SU-DHL-6 (cell line): ENCODE data around the gene DERL2.

Source experiments
- H2AFZ ChIP-seq: fragments of 200-600 bp; sonication (generic); 2 replicates; pipeline ENCODE4 v1.6.1; 2014; ENCODE audit warnings: low read depth, mild to moderate bottlenecking, moderate library complexity, mixed read lengths, antibody characterized with exemption, low read length; ENCODE audit not compliant: severe bottlenecking
- H3F3A ChIP-seq: fragments of 200-600 bp; shearing (Covaris generic); 2 replicates; pipeline ENCODE4 v1.6.0; 2016; ENCODE audit warnings: antibody characterized with exemption, mild to moderate bottlenecking; ENCODE audit not compliant: insufficient read depth
- H3K27ac ChIP-seq: fragments of 200-600 bp; sonication (generic); 2 replicates; pipeline ENCODE4 v1.5.1; 2016; ENCODE audit warnings: low read depth, mild to moderate bottlenecking, low read length, moderate library complexity, mixed read lengths
- H3K27me3 ChIP-seq: fragments of 200-600 bp; sonication (generic), shearing (Covaris generic); 2 replicates; pipeline ENCODE4 v1.6.0; 2014; ENCODE audit warnings: mild to moderate bottlenecking, low read length
- H3K36me3 ChIP-seq: fragments of 200-600 bp; sonication (generic); 2 replicates; pipeline ENCODE4 v1.6.1; 2014; ENCODE audit warnings: mild to moderate bottlenecking, low read length, mixed read lengths
- H3K4me2 ChIP-seq: fragments of 300-600, 200-600 bp; shearing (Covaris generic), sonication (generic); 2 replicates; pipeline ENCODE4 v1.6.0; 2014; ENCODE audit warnings: low read length, low read depth, mild to moderate bottlenecking; ENCODE audit not compliant: poor library complexity, severe bottlenecking
- H3K4me3 ChIP-seq: fragments of 200-600 bp; sonication (generic); 2 replicates; pipeline ENCODE4 v1.5.1; 2014; ENCODE audit warnings: antibody characterized with exemption, low read length, mild to moderate bottlenecking, mixed read lengths; ENCODE audit not compliant: insufficient read depth, poor library complexity, severe bottlenecking
- H3K79me2 ChIP-seq: fragments of 200-600 bp; sonication (generic); 2 replicates; pipeline ENCODE4 v1.6.1; 2014; ENCODE audit warnings: mild to moderate bottlenecking, low read length, moderate library complexity; ENCODE audit not compliant: insufficient read depth
- H3K9ac ChIP-seq: fragments of 200-600 bp; sonication (generic); 2 replicates; pipeline ENCODE4 v1.7.0; 2014; ENCODE audit warnings: mild to moderate bottlenecking, low read length
- H3K9me2 ChIP-seq: fragments of 200-600 bp; sonication (generic); replicated peaks from 2 replicates; pipeline ENCODE4 v1.6.1; 2014; ENCODE audit warnings: low read length; ENCODE audit not compliant: insufficient read depth
- H3K9me3 ChIP-seq: fragments of 200-600 bp; sonication (generic); 2 replicates; pipeline ENCODE4 v1.6.1; 2014; ENCODE audit warnings: low read length, mixed read lengths; ENCODE audit not compliant: insufficient read depth
- H4K20me1 ChIP-seq: fragments of 200-600 bp; sonication (generic); 2 replicates; pipeline ENCODE4 v1.6.1; 2014; ENCODE audit warnings: low read depth, mild to moderate bottlenecking, antibody characterized with exemption, low read length, moderate library complexity, mixed read lengths
- EZH2phosphoT487 ChIP-seq: fragments of 200-600 bp; sonication (generic), shearing (Covaris generic); conservative IDR thresholded peaks from 2 replicates; pipeline ENCODE4 v1.6.1; 2018; ENCODE audit warnings: mild to moderate bottlenecking, antibody characterized with exemption, low read length, moderate library complexity, mixed read lengths
- TF ChIP-seq, protein P1 (sequence below): fragments of 200-600 bp; sonication (generic); IDR thresholded peaks from one replicate; pipeline ENCODE4 v1.5.1; 2017; ENCODE audit warnings: antibody characterized with exemption, mild to moderate bottlenecking, low read length, moderate library complexity; ENCODE audit not compliant: insufficient read depth, poor library complexity, severe bottlenecking

Gene DERL2

DNA sequence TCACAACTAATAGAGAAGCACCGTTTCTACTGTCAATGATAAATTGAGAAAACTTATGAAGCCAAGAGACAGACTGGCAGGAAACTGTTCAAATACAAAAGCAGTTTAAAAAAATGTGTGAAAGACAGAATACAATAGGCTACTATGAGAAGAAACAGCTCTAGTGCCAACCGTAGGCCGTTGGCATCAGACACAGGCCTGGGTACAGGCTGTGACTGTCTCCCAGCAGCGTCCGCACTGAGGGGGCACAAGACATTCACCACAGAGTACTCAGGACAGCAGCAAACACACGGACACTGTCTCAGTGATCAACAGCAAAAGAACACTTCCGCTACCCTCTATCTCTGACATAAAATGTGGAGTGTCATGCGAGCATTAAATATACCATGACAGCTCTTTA, 39.2 kb downstream of the DERL2 start:
- no peaks in the 10 kb centered on the region for H4K20me1 ChIP-seq
- H3K9ac ChIP-seq = no peak overlapping the region
- H2AFZ ChIP-seq = no peak overlapping the region
- no peak overlapping the region for H3K4me2 ChIP-seq
- H3F3A ChIP-seq = no peaks in the 10 kb centered on the region; the same call in 1 of the 2 replicates
- H3K36me3 ChIP-seq = peaks cover 8% of the 10 kb centered on the region
- no peaks in the 10 kb centered on the region for H3K9me2 ChIP-seq
- H3K27ac ChIP-seq = no peak overlapping the region
- TF ChIP-seq, protein P1, sequence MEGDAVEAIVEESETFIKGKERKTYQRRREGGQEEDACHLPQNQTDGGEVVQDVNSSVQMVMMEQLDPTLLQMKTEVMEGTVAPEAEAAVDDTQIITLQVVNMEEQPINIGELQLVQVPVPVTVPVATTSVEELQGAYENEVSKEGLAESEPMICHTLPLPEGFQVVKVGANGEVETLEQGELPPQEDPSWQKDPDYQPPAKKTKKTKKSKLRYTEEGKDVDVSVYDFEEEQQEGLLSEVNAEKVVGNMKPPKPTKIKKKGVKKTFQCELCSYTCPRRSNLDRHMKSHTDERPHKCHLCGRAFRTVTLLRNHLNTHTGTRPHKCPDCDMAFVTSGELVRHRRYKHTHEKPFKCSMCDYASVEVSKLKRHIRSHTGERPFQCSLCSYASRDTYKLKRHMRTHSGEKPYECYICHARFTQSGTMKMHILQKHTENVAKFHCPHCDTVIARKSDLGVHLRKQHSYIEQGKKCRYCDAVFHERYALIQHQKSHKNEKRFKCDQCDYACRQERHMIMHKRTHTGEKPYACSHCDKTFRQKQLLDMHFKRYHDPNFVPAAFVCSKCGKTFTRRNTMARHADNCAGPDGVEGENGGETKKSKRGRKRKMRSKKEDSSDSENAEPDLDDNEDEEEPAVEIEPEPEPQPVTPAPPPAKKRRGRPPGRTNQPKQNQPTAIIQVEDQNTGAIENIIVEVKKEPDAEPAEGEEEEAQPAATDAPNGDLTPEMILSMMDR = no peak
- no peak for TF ChIP-seq EZH2phosphoT487
- no peaks in the 10 kb centered on the region for H3K9me3 ChIP-seq
- H3K79me2 ChIP-seq = 0 out of 2 replicates have a peak, but pooled peaks cover 9% of the 10 kb centered on the region
- no peaks in the 10 kb centered on the region for H3K27me3 ChIP-seq
- no peak overlapping the region for H3K4me3 ChIP-seq

DNA sequence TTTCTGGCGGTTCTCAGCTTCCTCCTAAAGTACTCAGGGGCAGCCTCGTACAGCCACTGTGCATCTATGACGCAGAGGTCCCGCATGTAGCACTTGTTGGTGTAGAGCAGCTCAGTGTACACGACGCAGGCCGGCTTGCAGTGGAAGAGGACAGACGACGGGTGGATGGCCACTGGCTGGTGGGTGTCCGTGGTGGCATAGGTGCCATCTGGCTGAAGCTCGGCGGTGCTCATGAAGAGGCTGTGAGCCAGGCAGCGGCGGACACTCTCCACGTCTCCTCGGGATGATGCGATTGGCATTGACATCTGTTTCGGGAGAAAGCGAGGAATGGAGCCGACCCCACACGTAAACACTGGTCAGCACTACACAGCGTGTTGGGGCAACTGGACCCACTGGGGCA, 41.8 kb downstream of the DERL2 start:
- peaks cover 14% of the 10 kb centered on the region for H3F3A ChIP-seq
- peaks cover 5% of the 10 kb centered on the region for H3K36me3 ChIP-seq
- no peak overlapping the region for H3K4me2 ChIP-seq
- H3K27me3 ChIP-seq = no peaks in the 10 kb centered on the region
- TF ChIP-seq EZH2phosphoT487 = no peak
- TF ChIP-seq, protein P1 = no peak
- H3K9ac ChIP-seq = no peak overlapping the region
- H2AFZ ChIP-seq = no peak overlapping the region
- no peaks in the 10 kb centered on the region for H3K9me2 ChIP-seq
- H4K20me1 ChIP-seq = no peaks in the 10 kb centered on the region
- 0 out of 2 replicates have a peak, but pooled peaks cover 9% of the 10 kb centered on the region for H3K79me2 ChIP-seq
- no peak overlapping the region for H3K4me3 ChIP-seq
- no peaks in the 10 kb centered on the region for H3K9me3 ChIP-seq
- H3K27ac ChIP-seq = no peak overlapping the region

DNA sequence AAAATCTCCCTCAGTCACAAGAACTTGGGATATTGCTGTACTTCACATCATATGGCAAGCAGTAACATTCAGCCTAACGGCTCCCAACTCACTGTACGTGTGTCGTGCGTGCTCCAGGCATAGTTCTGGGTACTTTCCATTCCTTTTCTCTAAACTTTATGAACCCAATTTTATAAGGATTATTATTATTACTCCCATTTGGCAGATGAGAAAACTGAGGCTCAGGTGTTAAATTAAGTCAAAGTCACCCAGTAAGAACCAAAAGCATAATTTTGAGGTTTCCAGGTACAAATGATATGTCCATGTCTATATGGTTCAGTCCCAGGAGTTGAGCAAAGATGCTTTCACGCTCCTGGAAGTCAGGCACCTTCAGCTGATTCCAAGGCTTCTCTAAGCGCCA, 42.2 kb downstream of the DERL2 start:
- H3K36me3 ChIP-seq = peaks cover 5% of the 10 kb centered on the region

More for the DNA sequence above, 42.2 kb downstream of the DERL2 start:
- Histone ChIP-seq H3K79me2 (peaks cover 11% of the 10 kb centered on the region), H3K9ac (no peak overlapping the region), H3K9me2 (no peaks in the 10 kb centered on the region), H3K4me2 (no peak overlapping the region), H3K4me3 (no peak overlapping the region), H2AFZ (no peak overlapping the region), H3K9me3 (no peaks in the 10 kb centered on the region), H4K20me1 (no peaks in the 10 kb centered on the region), H3K27ac (no peak overlapping the region), H3K27me3 (no peaks in the 10 kb centered on the region), H3F3A (peaks cover 14% of the 10 kb centered on the region)
- no peak for TF ChIP-seq EZH2phosphoT487
- TF ChIP-seq, protein P1 = no peak
